ENCODE results near the gene VPS11. TPM values are rescaled to one million over a fixed set of nuclear protein-coding genes. Genes with fewer than 3 reads are reported as not detected.

Gene VPS11
- total and polyA plus RNA-seq, 2 donors from 2014 or later: 40.0 to 40.8 TPM

DNA sequence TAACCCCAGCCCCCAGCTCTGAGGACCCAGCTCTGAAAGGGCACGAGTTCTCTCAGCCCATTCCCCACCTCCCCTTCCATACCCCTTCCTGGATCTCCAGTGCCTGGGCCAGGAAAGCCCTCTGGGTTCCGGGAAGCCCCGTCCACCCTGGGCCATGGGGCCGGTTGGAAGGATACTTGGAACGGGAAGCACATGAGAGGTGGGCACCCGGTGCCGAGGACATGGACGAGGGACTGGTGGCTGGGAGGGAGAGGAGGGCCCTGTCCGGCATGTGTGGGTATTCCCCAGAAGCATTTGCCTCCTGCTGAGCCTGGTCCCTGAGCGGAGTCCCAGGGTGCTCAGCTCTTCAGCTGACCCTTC, 48.6 kb downstream of the VPS11 start:
- FAIRE-seq: no peak
- no peak overlapping the region for H3K27ac ChIP-seq (ENCODE audit: low read depth in 2 of 2, low read length in 2 of 2)

GRCh38 chr11:119116601-119117000, 49.0 kb downstream of the VPS11 start:
- Histone ChIP-seq H3K27me3 (ENCODE audit: control insufficient read depth, insufficient read depth, low read length) (no peaks in the 10 kb centered on the region), H3K4me3 (ENCODE audit: low read length in 3 of 3) (no peak overlapping the region), H3K4me1 (ENCODE audit: control insufficient read depth in 2 of 3, insufficient read depth in 2 of 3, low read depth in 1 of 3, low read length in 3 of 3) (peaks cover 2 to 6% (median 4%) of the 10 kb centered on the region in 3 donors), H3K9ac (ENCODE audit: low read length in 3 of 3) (no peak overlapping the region), H3K36me3 (ENCODE audit: control insufficient read depth in 2 of 3, insufficient read depth in 3 of 3, low read length in 3 of 3) (peaks cover 0 to 24% (median 16%) of the 10 kb centered on the region in 3 donors), H3K9me3 (ENCODE audit: control insufficient read depth in 2 of 3, insufficient read depth in 1 of 3, low read length in 3 of 3) (no peaks in the 10 kb centered on the region), H3K27ac (ENCODE audit: low read depth in 2 of 2, low read length in 2 of 2) (no peak overlapping the region)
- intact Hi-C loops (cut with DNase I): no loop called here
- no peak for FAIRE-seq
- DNase-seq: no peak
- TF ChIP-seq CTCF (IDR thresholded peaks at IDR 0.05; ENCODE audit: borderline replicate concordance, extremely low read depth, insufficient read depth): no peak

More for the DNA sequence above, 48.6 kb downstream of the VPS11 start:
- no peak for TF ChIP-seq CTCF (IDR thresholded peaks at IDR 0.05; ENCODE audit: borderline replicate concordance, extremely low read depth, insufficient read depth)
- no peaks in the 10 kb centered on the region for H3K9me3 ChIP-seq (ENCODE audit: control insufficient read depth in 2 of 3, insufficient read depth in 1 of 3, low read length in 3 of 3)
- peaks cover 2 to 6% (median 4%) of the 10 kb centered on the region in 3 donors for H3K4me1 ChIP-seq (ENCODE audit: control insufficient read depth in 2 of 3, insufficient read depth in 2 of 3, low read depth in 1 of 3, low read length in 3 of 3)
- no peaks in the 10 kb centered on the region for H3K27me3 ChIP-seq (ENCODE audit: control insufficient read depth, insufficient read depth, low read length)
- H3K36me3 ChIP-seq (ENCODE audit: control insufficient read depth in 2 of 3, insufficient read depth in 3 of 3, low read length in 3 of 3): peaks cover 0 to 28% (median 19%) of the 10 kb centered on the region in 3 donors
- intact Hi-C loops (cut with DNase I): no loop called here
- DNase-seq: no peak
- H3K9ac ChIP-seq (ENCODE audit: low read length in 3 of 3): no peak overlapping the region
- H3K4me3 ChIP-seq (ENCODE audit: low read length in 3 of 3): no peak overlapping the region

- Histone ChIP-seq H3K27me3 (ENCODE audit: control insufficient read depth, insufficient read depth, low read length) (no peaks in the 10 kb centered on the region), H3K4me1 (ENCODE audit: control insufficient read depth in 2 of 3, insufficient read depth in 2 of 3, low read depth in 1 of 3, low read length in 3 of 3) (peaks cover 2 to 9% (median 5%) of the 10 kb centered on the region in 3 donors), H3K4me3 (ENCODE audit: low read length in 3 of 3) (no peak overlapping the region), H3K9me3 (ENCODE audit: control insufficient read depth in 2 of 3, insufficient read depth in 1 of 3, low read length in 3 of 3) (no peaks in the 10 kb centered on the region), H3K36me3 (ENCODE audit: control insufficient read depth in 2 of 3, insufficient read depth in 3 of 3, low read length in 3 of 3) (peaks cover 0 to 18% (median 15%) of the 10 kb centered on the region in 3 donors), H3K9ac (ENCODE audit: low read length in 3 of 3) (no peak overlapping the region), H3K27ac (ENCODE audit: low read depth in 2 of 2, low read length in 2 of 2) (no peak overlapping the region)
- no peak for TF ChIP-seq CTCF (IDR thresholded peaks at IDR 0.05; ENCODE audit: borderline replicate concordance, extremely low read depth, insufficient read depth)
- intact Hi-C loops (cut with DNase I): no loop called here
- FAIRE-seq (no peak), DNase-seq (no peak)
These were observed 49.5 kb downstream of the VPS11 start for GRCh38 chr11:119117004-119117706.

All from kidney (tissue), 14 donors.